Bone marrow (tissue), 2 donors: ENCODE results near the gene NOL4L.

ENCODE experiments used
- DNase-seq, 2 donors: peaks; one replicate each; lab custom pipeline; 2025; lab: John Stamatoyannopoulos, UW

Gene NOL4L

GRCh38 chr20:32613192-32614053 is 28.3 kb upstream of the NOL4L start:
- no peak for DNase-seq

GRCh38 chr20:32612351-32613191 is 27.4 kb upstream of the NOL4L start:
- DNase-seq = no peak

- no peak for DNase-seq
Measured at GRCh38 chr20:32611868-32612267, 26.7 kb upstream of the NOL4L start.

DNA sequence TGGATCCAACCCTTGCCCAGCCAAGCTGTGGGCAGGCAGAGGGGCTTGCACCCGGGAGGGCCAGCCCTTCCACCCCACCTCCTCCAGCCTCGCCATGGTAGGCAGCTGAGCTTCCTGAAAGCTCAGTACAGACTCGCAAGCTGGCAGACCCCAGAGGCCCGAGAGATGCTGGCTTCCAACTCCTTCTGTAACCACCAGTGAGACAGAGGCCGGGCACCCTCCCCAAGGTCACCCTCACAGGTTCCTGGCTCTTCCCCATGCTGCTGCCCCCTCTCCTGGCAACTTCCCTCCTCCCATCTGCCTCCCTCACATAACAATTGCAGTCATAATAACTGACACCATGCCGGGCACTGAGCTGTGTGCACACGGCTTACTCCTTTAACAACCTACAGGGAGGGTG is 26.2 kb upstream of the NOL4L start:
- DNase-seq = no peak

GRCh38 chr20:32610472-32611218 is 25.5 kb upstream of the NOL4L start:
- DNase-seq = no peak

DNA sequence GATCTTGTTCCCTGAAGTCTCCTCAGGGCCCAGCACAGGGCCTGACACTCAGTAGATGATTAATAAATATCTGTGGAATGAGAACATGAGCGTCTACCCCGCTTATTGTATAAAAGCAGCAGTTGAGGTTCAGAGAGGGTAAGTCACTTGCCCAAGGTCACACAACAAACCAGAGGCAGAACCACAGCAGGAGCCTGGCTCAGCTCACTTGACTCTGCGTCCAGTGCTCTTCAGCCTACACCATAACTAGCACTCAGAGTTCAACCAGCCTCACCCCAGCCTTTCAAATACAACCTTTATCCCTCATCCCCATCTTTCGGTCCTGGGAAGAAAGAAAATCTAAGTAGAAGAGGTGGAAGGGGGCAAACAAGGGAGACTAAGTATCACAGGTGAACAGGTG is 24.9 kb upstream of the NOL4L start:
- no peak for DNase-seq

GRCh38 chr20:32609111-32609773 is 24.1 kb upstream of the NOL4L start:
- no peak for DNase-seq

GRCh38 chr20:32608664-32609015 is 23.5 kb upstream of the NOL4L start:
- no peak for DNase-seq

GRCh38 chr20:32607727-32608663 is 22.9 kb upstream of the NOL4L start:
- DNase-seq = no peak

DNA sequence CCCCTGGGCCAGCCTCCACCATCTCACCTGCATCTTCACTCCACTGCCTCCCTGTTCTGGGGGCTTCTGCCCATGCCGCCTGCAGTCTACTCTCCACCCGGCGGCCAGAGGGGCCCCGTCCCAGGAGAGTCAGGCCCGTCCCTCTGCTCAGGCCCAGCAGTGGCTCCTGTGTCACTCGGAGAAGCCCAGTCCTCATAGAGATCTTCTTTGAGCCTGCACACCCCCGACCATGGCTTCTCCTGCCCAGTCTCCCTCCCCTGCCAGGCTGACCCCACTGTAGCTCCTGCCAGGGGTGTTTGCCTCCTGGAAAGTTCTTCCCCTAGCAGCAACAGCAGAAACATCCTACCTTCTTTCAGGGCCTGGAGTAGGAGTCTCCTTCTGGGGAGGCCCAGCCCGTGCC is 22.2 kb upstream of the NOL4L start:
- DNase-seq = no peak

DNA sequence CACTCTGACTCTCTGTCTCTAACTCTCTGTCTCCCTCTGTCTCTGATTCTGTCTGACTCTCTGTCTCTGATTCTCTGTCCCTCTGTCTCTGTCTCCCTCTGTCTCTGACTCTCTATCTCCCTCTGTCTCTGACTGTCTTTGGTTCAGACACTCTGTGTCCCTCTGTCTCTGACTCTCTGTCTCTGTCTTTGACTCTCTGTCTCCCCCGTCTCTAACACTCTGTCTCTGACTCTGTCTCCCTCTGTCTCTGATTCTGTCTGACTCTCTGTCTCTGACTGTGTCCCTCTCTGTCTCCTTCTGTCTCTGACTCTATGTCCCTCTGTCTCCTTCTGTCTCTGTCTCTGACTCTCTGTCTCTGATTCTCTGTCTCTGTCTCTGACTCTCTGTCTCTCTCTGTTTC is 21.7 kb upstream of the NOL4L start:
- no peak for DNase-seq

GRCh38 chr20:32606107-32606506 is 21.0 kb upstream of the NOL4L start:
- DNase-seq = no peak

- peak in 1 of 2 donors; percentile 14 for DNase-seq
Measured at GRCh38 chr20:32605167-32605656, 20.1 kb upstream of the NOL4L start.

DNA sequence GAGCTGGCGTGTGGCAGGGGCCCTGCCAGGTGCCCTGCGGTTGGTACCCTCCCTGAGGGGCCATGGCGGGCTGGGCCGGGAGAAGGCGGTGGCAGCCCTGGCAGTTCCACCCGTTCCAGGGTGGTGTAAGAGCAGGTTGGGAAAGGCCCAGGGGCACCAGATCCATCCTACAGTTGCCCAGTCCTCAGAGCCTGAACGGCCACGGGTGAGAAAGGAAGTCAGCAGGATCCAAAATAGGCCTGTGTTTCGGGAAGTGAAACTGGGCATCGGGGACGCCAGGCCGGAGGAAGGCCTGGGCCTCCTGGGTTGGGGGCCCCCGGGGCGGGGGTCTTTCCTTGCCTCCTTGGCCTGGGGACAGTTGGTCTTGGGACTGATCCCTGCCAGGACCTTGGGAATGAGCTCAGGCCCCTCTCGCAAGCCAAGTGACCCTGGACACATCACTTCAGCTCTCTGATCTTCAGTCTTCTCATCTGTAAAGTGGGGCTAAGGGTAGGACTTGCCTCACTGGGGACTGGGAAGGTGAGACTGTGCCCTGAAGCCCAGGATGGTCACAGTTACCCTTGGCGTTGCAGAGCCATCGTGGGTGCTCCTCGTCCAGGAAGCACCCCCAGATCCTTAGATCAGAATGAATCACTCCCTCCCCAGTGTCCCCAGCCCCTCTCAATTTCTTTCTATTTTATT is 18.1 kb upstream of the NOL4L start:
- peak in 1 of 2 donors; percentile 8 for DNase-seq

DNA sequence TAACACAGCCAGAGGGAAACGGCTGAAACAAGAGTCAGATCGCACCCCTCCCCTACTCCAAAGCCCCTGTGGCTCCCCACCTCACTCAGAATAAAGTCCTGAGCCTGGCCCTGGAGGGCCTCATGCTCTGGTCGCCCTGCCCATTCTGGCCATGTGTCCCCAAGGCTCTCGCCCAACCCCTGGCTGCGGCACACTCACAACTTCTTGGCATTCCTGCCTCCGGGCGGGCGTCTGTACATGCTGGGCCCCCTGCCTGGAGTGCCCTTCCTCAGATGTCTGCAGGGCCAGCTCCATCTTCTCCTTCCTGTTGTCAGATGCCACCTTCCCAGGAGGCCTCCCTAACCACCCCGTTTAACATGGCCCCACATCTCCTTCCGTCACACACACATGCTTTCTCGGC is 17.1 kb upstream of the NOL4L start:
- DNase-seq = no peak

DNA sequence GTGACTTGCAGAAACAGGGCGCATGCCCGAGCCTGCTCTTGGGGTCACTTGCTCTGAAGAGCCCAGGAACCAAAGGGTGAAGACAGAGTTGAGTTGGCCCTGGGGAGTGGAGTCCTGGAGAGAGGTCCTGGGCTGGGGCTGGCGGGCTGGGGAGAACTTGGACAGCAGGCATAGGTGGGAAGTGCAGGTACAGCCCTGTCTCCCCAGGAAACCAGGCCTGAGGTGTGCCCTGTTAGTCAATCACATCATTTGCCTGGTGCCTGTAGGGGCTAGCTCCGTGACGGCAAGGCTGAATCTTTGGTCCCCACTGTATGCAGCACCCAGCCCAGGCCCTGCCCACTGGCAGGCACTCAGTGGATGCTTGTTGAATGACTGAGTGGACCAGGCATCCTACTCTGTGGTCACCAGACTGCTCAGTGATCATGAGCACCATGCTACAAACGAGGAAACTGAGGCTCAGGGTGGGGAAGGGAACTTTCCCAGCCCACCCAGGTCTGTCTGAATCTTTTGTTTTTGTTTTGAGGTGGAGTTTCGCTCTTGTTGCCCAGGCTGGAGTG is 15.6 kb upstream of the NOL4L start:
- DNase-seq = no peak

GRCh38 chr20:32599783-32600340 is 14.7 kb upstream of the NOL4L start:
- DNase-seq = no peak

DNA sequence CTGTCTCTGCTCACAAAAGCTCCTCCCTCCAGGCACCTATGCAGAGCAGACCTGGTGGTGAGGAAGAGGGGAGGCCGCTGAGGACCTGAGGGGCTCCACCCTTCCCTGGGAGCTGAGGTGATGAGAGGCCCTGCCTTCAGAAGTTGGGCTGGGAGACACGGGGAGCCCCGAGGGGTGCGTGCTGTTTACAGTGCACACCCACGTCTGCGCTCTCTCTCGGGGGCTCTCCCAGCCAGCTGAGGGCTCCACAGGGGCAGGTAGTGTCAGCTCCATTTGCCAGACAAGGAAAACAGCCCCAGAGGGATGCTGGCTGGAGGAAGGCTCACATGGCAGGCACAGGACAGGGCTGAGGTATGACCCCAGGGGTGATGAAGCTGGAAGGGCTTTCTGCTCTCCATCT is 13.5 kb upstream of the NOL4L start:
- no peak for DNase-seq

DNA sequence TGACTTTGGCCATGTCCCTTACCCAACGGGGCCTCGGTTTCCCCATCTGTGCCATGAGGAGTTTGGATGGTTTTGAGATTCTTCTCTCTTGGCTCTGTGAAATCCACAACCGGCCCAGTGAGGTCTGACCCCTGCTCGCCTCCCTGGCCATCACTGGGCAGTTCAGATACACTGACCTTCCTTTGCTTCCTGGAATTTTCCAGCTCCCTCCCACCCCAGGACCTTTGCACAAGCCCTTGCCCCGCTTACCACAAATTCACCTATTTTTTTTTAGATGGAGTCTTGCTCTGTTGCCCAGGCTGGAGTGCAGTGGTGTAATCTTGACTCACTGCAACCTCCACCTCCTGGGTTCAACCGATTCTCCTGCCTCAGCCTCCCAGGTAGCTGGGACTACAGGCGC is 12.6 kb upstream of the NOL4L start:
- no peak for DNase-seq
